Measurements from ENCODE around the gene COL23A1.

DNA sequence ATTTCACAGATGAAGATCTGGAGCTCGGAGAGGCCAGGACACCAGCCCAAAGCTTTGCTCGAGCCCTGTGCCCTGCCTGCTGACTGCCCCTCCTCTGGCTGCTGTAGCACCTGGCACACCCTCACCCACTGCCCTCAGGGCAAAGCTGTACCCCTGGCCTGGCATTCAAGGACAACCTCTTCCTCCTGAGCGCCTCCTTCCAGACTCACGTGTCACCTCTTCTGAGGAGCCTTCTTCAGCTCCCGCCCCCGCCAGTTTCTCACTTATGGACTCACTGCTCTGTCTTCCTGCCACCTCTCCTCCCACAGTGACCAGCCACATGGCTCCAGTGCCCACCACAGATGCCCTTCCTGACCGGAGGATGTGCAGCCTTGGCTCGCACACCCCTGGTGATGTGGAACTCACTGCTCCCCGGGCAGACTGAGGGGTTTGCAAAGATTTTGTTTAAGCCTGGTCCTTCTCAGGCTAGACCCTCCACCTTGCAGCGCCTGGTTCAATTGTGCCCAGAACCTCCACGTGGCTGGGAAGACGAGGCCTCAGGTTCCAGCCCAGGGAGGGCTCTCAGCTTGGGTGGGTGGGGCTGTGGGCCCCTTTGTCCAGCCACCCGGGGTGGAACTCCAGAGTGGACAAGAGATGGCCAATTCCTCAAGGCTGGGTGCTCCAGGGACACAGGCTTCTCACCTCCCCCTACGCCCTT lies 311.0 kb downstream of the COL23A1 start:
- TF ChIP-seq POLR2A (IDR thresholded peaks at IDR 0.05; ENCODE audit: low read length) (no peak), GATA1 (IDR thresholded peaks at IDR 0.05; ENCODE audit: low read depth, low read length) (no peak)
